ENCODE results near the gene C4BPA.

- TF ChIP-seq POLR2A (IDR thresholded peaks at IDR 0.05; ENCODE audit: low read length) (no peak), GATA1 (IDR thresholded peaks at IDR 0.05; ENCODE audit: low read depth, low read length) (no peak)
Measured at GRCh38 chr1:207145401-207146058, 41.5 kb downstream of the C4BPA start.
